Stimulated activated CD4-positive, alpha-beta T cell treated with anti-CD3 and anti-CD28 coated beads, Interleukin-2, amount 100 ng/mL, for 48 hours (primary cell): Measurements from ENCODE around the gene BBX.

ENCODE experiments used
- DNase-seq, 2 donors: peaks; one replicate each; pipeline ENCODE4 v3.0.0-alpha.2; 2020

The BBX gene

GRCh38 chr3:107604057-107604822 is 81.5 kb downstream of the BBX start:
- DNase-seq, result no peak

GRCh38 chr3:107611775-107612469 is 89.2 kb downstream of the BBX start:
- no peak for DNase-seq

- no peak for DNase-seq
Measured at GRCh38 chr3:107612664-107613084, 89.9 kb downstream of the BBX start.

GRCh38 chr3:107619549-107619948 is 96.8 kb downstream of the BBX start:
- DNase-seq, result no peak

GRCh38 chr3:107620534-107620933 is 97.8 kb downstream of the BBX start:
- no peak for DNase-seq

- no peak for DNase-seq
Measured at GRCh38 chr3:107621465-107621864, 98.7 kb downstream of the BBX start.

- DNase-seq, result no peak
Measured at GRCh38 chr3:107627962-107628542, 105.3 kb downstream of the BBX start.

GRCh38 chr3:107629566-107629965 is 106.8 kb downstream of the BBX start:
- DNase-seq, result no peak

GRCh38 chr3:107630779-107631178 is 108.0 kb downstream of the BBX start:
- DNase-seq, result no peak

- DNase-seq, result no peak
Measured at GRCh38 chr3:107632576-107632975, 109.8 kb downstream of the BBX start.

GRCh38 chr3:107633327-107634098 is 110.8 kb downstream of the BBX start:
- no peak for DNase-seq

GRCh38 chr3:107634099-107634489 is 111.3 kb downstream of the BBX start:
- no peak for DNase-seq

GRCh38 chr3:107637416-107638183 is 114.8 kb downstream of the BBX start:
- DNase-seq, result no peak

- no peak for DNase-seq
Measured at GRCh38 chr3:107641572-107642307, 119.0 kb downstream of the BBX start.

GRCh38 chr3:107643038-107643883 is 120.5 kb downstream of the BBX start:
- DNase-seq, result no peak

- no peak for DNase-seq
Measured at GRCh38 chr3:107644631-107645030, 121.9 kb downstream of the BBX start.

GRCh38 chr3:107650788-107651187 is 128.0 kb downstream of the BBX start:
- DNase-seq, result no peak

- no peak for DNase-seq
Measured at GRCh38 chr3:107651782-107652181, 129.0 kb downstream of the BBX start.

GRCh38 chr3:107654218-107654617 is 131.5 kb downstream of the BBX start:
- DNase-seq, result no peak

GRCh38 chr3:107657971-107658370 is 135.2 kb downstream of the BBX start:
- no peak for DNase-seq
